Measurements from ENCODE around the gene TGFB1I1.
"Not testable (repeated sequence)": the region's sequence is repeated elsewhere in the genome, so short reads cannot be mapped to it uniquely, and the experiment has no call there.

Gene TGFB1I1

GRCh38 chr16:31473264-31473984 is 1.5 kb downstream of the TGFB1I1 start:
- no peak for DNase-seq

- peak; percentile 56 for DNase-seq
These were observed 2.3 kb downstream of the TGFB1I1 start for GRCh38 chr16:31474173-31474714.

GRCh38 chr16:31474773-31475738 is 3.1 kb downstream of the TGFB1I1 start:
- DNase-seq: no peak

- DNase-seq: no peak
These were observed 4.0 kb downstream of the TGFB1I1 start for GRCh38 chr16:31475946-31476302.

GRCh38 chr16:31476303-31477219 is 4.6 kb downstream of the TGFB1I1 start:
- peak; percentile 76 for DNase-seq

- DNase-seq: peak; percentile 84
These were observed 5.6 kb downstream of the TGFB1I1 start for GRCh38 chr16:31477220-31478216.

- no peak for DNase-seq
These were observed 7.0 kb downstream of the TGFB1I1 start for GRCh38 chr16:31478956-31479355.

GRCh38 chr16:31479751-31480150 is 7.8 kb downstream of the TGFB1I1 start:
- DNase-seq: no peak

- peak; percentile 79 for DNase-seq
These were observed 9.0 kb downstream of the TGFB1I1 start for GRCh38 chr16:31480851-31481536.

- no peak for DNase-seq
These were observed 11.1 kb downstream of the TGFB1I1 start, which contains the start of gene SLC5A2 for GRCh38 chr16:31483081-31483480. TSS of gene SLC5A2 (plus strand) at chr16:31483123. CDS start at chr16:31483137, 14 bp downstream.

GRCh38 chr16:31484048-31484447 is 12.1 kb downstream of the TGFB1I1 start:
- DNase-seq: not testable (repeated sequence)

GRCh38 chr16:31484491-31485171 is 12.7 kb downstream of the TGFB1I1 start:
- DNase-seq: no peak

GRCh38 chr16:31485571-31485970 is 13.6 kb downstream of the TGFB1I1 start:
- DNase-seq: no peak

- DNase-seq: no peak
These were observed 14.1 kb downstream of the TGFB1I1 start for GRCh38 chr16:31486045-31486444.

- DNase-seq: no peak
These were observed 15.2 kb downstream of the TGFB1I1 start for GRCh38 chr16:31487071-31487719.

GRCh38 chr16:31487720-31488467 is 15.9 kb downstream of the TGFB1I1 start:
- DNase-seq: no peak

- no peak for DNase-seq
These were observed 16.7 kb downstream of the TGFB1I1 start for GRCh38 chr16:31488468-31489297.

GRCh38 chr16:31489298-31489564 is 17.3 kb downstream of the TGFB1I1 start:
- DNase-seq: no peak

All from OCI-M1 (cell line).